Ascending aorta (tissue), 2 donors: ENCODE data around the gene PPP1R17. TPM values are rescaled to one million over a fixed set of nuclear protein-coding genes. Genes with fewer than 3 reads are reported as not detected.
A peak's percentile ranks its signal among the peaks of the same experiment; 100 is the strongest.

ENCODE experiments used
- DNase-seq, 2 donors: peaks; one replicate each; pipeline ENCODE4 v3.0.0-alpha.2; 2019; ENCODE audit warnings: low spot score in 2 of 2
- H3K27ac ChIP-seq, 2 donors: fragments of 200-600 bp; sonication (generic); one replicate each; pipeline ENCODE4 v1.5.1; 2016 to 2017; ENCODE audit warnings: mild to moderate bottlenecking in 1 of 2
- H3K27me3 ChIP-seq: fragments of 200-600 bp; sonication (generic); one replicate; pipeline ENCODE4 v1.5.1; 2017
- H3K36me3 ChIP-seq, 2 donors: fragments of 200-600 bp; sonication (generic); one replicate each; pipeline ENCODE4 v1.5.1; 2016
- H3K4me1 ChIP-seq, 2 donors: fragments of 200-600 bp; sonication (generic); one replicate each; pipeline ENCODE4 v1.5.1; 2016 to 2017; ENCODE audit warnings: mild to moderate bottlenecking in 1 of 2
- H3K4me3 ChIP-seq, 2 donors: fragments of 200-600 bp; sonication (generic); one replicate each; pipeline ENCODE4 v1.5.1; 2016 to 2017; ENCODE audit warnings: mild to moderate bottlenecking in 1 of 2
- H3K9me3 ChIP-seq, 2 donors: fragments of 200-600 bp; sonication (generic); one replicate each; pipeline ENCODE4 v1.5.1; 2016
- intact Hi-C: fragments of 100-400 bp; cut with DNase I; formaldehyde crosslinking; loops from one replicate; pipeline ENCODE4 v1.15.1; 2023
- total RNA-seq: library from RNA; depleted of rRNA; stranded (reverse); fragments of >200 nt; gene quantifications from one replicate; pipeline ENCODE4 v1.1.0, GENCODE V29; 2016
- TF ChIP-seq, protein P1 (sequence below), 3 experiments: fragments of 200-600 bp in 2 of 3; fragments of 450-650 bp in 1 of 3; sonication (generic) in 2 of 3; IDR thresholded peaks; one replicate each; pipeline ENCODE4 v1.5.1; 2016 to 2019; ENCODE audit warnings: antibody characterized with exemption in 3 of 3, mild to moderate bottlenecking in 1 of 3, moderate library complexity in 1 of 3

PPP1R17 gene
- total RNA-seq, 1 donor from 2014 or later: not detected

DNA sequence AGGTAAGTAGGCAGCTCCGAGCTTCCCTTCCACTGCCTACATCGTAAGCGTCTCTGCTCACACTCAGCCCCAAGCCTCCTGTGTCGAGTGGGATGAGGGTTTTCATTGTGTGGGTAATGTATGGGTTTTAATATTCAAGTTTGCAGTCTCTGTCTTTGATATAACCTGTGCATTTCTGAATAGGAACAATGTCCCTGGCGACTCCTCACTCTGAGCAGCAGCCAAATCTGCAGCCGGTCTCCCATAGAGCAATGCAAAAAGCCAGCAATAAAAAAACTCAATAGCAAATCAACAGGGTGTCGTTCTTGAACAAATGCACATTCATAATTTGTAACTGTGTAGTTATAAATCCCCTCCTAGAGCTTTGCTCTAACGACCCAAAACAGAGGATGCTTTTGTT lies 33.4 kb downstream of the PPP1R17 start:
- intact Hi-C loops: no loop called here
- Histone ChIP-seq H3K4me3 (no peak overlapping the region), H3K9me3 (no peaks in the 10 kb centered on the region), H3K27ac (no peak overlapping the region), H3K36me3 (no peaks in the 10 kb centered on the region), H3K4me1 (no peaks in the 10 kb centered on the region), H3K27me3 (no peaks in the 10 kb centered on the region)
- no peak for DNase-seq
- TF ChIP-seq, protein P1, sequence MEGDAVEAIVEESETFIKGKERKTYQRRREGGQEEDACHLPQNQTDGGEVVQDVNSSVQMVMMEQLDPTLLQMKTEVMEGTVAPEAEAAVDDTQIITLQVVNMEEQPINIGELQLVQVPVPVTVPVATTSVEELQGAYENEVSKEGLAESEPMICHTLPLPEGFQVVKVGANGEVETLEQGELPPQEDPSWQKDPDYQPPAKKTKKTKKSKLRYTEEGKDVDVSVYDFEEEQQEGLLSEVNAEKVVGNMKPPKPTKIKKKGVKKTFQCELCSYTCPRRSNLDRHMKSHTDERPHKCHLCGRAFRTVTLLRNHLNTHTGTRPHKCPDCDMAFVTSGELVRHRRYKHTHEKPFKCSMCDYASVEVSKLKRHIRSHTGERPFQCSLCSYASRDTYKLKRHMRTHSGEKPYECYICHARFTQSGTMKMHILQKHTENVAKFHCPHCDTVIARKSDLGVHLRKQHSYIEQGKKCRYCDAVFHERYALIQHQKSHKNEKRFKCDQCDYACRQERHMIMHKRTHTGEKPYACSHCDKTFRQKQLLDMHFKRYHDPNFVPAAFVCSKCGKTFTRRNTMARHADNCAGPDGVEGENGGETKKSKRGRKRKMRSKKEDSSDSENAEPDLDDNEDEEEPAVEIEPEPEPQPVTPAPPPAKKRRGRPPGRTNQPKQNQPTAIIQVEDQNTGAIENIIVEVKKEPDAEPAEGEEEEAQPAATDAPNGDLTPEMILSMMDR (IDR thresholded peaks at IDR 0.05): no peak

- TF ChIP-seq, protein P1 (IDR thresholded peaks at IDR 0.05): no peak
- no peaks in the 10 kb centered on the region for H3K36me3 ChIP-seq
- no peak for DNase-seq
- no peaks in the 10 kb centered on the region for H3K9me3 ChIP-seq
- no peaks in the 10 kb centered on the region for H3K4me1 ChIP-seq
- H3K4me3 ChIP-seq: no peak overlapping the region
- H3K27ac ChIP-seq: no peak overlapping the region
- no peaks in the 10 kb centered on the region for H3K27me3 ChIP-seq
- intact Hi-C loops: no loop called here
Observed at GRCh38 chr7:31724696-31725095, 37.7 kb downstream of the PPP1R17 start.

- Histone ChIP-seq H3K36me3 (no peaks in the 10 kb centered on the region), H3K27me3 (no peaks in the 10 kb centered on the region), H3K4me3 (no peak overlapping the region), H3K4me1 (no peaks in the 10 kb centered on the region), H3K27ac (no peak overlapping the region), H3K9me3 (no peaks in the 10 kb centered on the region)
- TF ChIP-seq, protein P1 (IDR thresholded peaks at IDR 0.05): no peak
- intact Hi-C loops: no loop called here
- no peak for DNase-seq
Observed at GRCh38 chr7:31729195-31729804, 42.3 kb downstream of the PPP1R17 start.

- TF ChIP-seq, protein P1 (IDR thresholded peaks at IDR 0.05): no peak
Observed at GRCh38 chr7:31734456-31734855, 47.4 kb downstream of the PPP1R17 start.

GRCh38 chr7:31735991-31736982 lies 49.3 kb downstream of the PPP1R17 start:
- H3K36me3 ChIP-seq: no peaks in the 10 kb centered on the region
- TF ChIP-seq, protein P1 (IDR thresholded peaks at IDR 0.05): peak; percentile 62 to 78 (median 72)
- H3K9me3 ChIP-seq: no peaks in the 10 kb centered on the region
- intact Hi-C loops: loop anchor here (2.0 kb wide), 1 partner anchor 603 kb away; no protein-coding TSS in a partner anchor
- no peaks in the 10 kb centered on the region for H3K4me1 ChIP-seq
- no peak overlapping the region for H3K27ac ChIP-seq
- no peaks in the 10 kb centered on the region for H3K27me3 ChIP-seq
- DNase-seq: no peak
- no peak overlapping the region for H3K4me3 ChIP-seq

More at GRCh38 chr7:31734456-31734855, 47.4 kb downstream of the PPP1R17 start:
- Histone ChIP-seq H3K4me3 (no peak overlapping the region), H3K27ac (no peak overlapping the region), H3K4me1 (no peaks in the 10 kb centered on the region), H3K36me3 (no peaks in the 10 kb centered on the region), H3K9me3 (no peaks in the 10 kb centered on the region), H3K27me3 (no peaks in the 10 kb centered on the region)
- intact Hi-C loops: no loop called here
- no peak for DNase-seq
